GM12892 (cell line): Measurements from ENCODE around the gene MXRA8.
"Not testable (repeated sequence)": the region's sequence is repeated elsewhere in the genome, so short reads cannot be mapped to it uniquely, and the experiment has no call there.

Experiments used
- DNase-seq: peaks from one replicate; pipeline ENCODE4 v3.0.0; 2011; ENCODE audit not compliant: insufficient read length
- FAIRE-seq: peaks from 2 replicates; lab custom pipeline; 2011; peaks lifted over from hg19 to GRCh38; lab: Jason Lieb, UNC
- POLR2A ChIP-seq: IDR thresholded peaks from 2 replicates; pipeline ENCODE4 v1.6.1; 2011; ENCODE audit warnings: low read depth, low read length, control low read depth
- POLR2AphosphoS5 ChIP-seq: IDR thresholded peaks from 2 replicates; pipeline ENCODE4 v1.6.1; 2011; ENCODE audit warnings: low read depth, low read length, control low read depth
- TAF1 ChIP-seq: IDR thresholded peaks from 2 replicates; pipeline ENCODE4 v1.6.1; 2011; ENCODE audit warnings: low read depth, mild to moderate bottlenecking, control low read depth, low read length, borderline replicate concordance

MXRA8 gene

DNA sequence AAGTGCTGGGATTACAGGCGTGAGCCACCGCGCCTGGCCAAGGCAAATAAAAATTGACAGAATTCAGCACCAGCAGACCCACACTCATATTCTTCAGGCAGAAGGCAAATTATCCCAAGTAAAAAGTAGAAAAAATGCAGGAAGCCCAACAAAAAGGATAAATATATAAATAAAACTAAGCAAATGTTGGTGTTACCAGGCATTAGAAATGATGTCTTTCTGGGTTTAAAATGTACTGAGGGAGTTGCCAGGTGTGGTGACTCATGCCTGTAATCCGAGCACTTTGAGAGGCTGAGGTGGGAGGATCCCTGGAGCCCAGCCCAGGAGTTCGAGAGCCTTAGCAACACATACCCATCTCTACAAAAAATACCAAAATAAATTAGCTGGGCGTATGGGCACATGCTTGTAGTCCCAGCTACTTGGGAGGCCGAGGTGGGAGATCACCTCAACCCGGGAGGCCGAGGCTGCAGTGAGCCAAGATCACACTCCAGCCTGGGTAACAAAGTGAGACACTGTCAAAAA lies 40.2 kb downstream of the MXRA8 start:
- DNase-seq: no peak
- no peak for TF ChIP-seq POLR2AphosphoS5
- TF ChIP-seq POLR2A: no peak
- TF ChIP-seq TAF1: no peak

GRCh38 chr1:1317420-1317819 lies 40.9 kb downstream of the MXRA8 start:
- no peak for FAIRE-seq
- DNase-seq: no peak
- TF ChIP-seq POLR2A: no peak
- no peak for TF ChIP-seq POLR2AphosphoS5
- no peak for TF ChIP-seq TAF1

More for the DNA sequence above, 40.2 kb downstream of the MXRA8 start:
- no peak for FAIRE-seq

DNA sequence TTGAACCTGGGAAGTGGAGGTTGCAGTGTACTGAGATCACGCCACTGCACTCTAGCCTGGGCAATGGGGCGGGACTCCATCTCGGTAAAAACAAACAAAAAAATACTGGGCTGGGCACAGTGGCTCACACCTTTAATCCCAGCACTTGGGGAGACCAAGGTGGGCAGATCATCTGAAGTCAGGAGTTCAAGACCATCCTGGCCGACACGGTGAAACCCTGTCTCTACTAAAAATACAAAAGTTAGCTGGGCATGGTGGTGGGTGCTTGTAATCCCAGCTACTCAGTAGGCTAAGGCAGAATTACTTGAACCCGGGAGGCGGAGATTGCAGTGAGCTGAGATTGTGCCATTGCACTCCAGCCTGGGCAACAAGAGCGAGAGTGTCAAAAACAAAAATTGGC lies 42.2 kb downstream of the MXRA8 start:
- FAIRE-seq, DNase-seq: not testable (repeated sequence)

GRCh38 chr1:1315435-1315954 lies 42.9 kb downstream of the MXRA8 start:
- no peak for TF ChIP-seq TAF1
- TF ChIP-seq POLR2A: no peak
- TF ChIP-seq POLR2AphosphoS5: no peak
- FAIRE-seq: no peak
- no peak for DNase-seq

- FAIRE-seq (no peak), DNase-seq (no peak)
- TF ChIP-seq POLR2AphosphoS5: no peak
- TF ChIP-seq TAF1: no peak
- TF ChIP-seq POLR2A: no peak; the same call in none of the 2 replicates
These were observed 43.5 kb downstream of the MXRA8 start for GRCh38 chr1:1314678-1315335.

DNA sequence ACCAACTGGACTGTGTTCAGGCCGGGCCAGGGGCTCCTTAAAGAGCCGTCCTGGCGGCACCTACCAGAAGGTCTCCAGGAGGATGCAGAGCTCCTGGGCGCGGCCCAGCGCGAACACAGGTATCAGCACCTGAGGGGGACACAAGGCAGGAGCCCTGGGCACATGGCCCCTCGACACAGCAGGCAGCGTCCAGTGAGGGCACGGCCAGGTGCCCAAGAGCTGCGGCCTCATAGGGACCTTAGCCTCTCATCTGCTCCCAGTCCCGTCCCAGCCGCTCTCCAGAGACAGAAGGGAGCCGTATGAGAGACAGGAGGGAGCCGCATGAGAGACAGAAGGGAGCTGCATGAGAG lies 44.1 kb downstream of the MXRA8 start:
- TF ChIP-seq POLR2AphosphoS5 (no peak), POLR2A (no peak; the same call in 1 of the 2 replicates), TAF1 (no peak)
- DNase-seq (no peak), FAIRE-seq (no peak)

DNA sequence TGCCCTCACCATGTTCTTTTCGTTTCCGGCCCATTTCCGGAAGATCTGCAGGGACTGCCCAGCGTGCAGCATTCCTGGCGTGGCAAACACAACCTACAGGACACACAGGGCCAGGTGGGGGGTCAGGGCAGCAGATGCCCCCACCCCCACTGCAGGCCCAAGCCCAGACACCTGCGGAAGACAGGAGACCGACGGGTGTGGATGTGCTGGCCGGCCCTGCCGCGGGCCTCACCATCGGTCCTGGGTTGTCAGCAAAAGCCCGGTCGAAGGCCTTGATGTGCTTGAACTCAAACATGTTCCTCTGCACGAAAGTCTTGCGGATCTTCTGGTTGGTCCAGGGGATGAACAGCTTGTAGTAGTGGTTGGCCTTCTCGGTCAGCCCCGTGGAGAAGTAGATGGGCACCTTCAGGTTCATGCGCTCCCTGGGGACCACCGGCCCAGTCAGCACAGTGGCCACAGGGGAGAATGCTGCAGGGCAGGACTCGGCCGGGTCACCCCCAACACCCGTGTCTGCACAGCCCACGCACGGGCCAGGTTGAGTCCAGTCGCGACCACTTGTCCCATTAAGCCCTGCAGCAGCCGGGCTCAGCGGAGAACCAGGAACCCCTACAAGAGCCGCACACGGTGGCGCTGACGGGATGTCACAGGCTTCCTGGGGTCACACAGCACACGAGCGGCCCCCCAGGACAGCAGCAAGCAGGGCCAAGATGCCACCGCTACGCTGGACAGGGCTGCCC lies 44.7 kb downstream of the MXRA8 start:
- DNase-seq (no peak), FAIRE-seq (no peak)
- TF ChIP-seq POLR2AphosphoS5 (no peak), POLR2A (no peak; the same call in 1 of the 2 replicates), TAF1 (no peak)

DNA sequence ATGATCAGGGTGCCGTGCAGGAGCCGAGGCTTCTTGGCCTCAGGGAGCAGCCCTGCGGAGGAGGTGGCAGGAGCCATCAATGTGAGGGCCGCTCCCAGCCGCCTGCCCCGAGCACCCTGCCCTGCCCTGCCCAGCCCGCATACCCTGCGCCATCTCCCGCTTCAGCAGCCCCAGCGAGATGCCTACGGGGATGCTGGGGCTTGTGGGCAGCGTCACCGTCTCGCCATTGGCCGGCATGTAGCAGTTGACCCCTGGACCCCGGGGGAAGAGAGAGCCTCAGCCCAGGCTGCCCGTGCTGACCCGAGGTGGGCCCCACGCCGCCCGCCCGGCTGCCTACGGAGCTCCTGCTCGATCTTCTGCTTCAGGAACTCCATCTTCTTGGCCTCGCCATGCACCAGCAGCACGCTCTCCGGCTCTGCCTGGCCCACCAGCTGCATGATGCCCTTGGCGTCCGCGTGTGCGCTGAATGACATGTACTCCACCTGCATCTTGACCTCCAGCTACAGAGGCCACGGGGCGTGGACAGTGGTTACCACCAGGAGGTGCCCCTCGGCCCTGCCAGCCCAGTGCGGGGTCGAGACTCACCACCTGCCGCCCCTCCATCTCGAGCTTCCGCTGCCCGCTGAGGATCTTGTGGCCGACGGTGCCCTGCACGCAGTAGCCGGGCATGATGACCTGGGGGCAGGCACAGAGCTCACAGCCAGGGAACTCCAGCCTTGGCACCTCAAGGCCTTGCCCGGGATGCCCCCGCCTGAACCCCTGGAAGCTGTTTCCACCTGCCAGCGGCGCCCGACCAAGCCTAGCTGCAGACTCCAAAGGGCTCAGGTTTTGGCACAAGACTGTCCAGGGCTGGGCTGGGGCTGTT lies 45.7 kb downstream of the MXRA8 start:
- no peak for DNase-seq
- no peak for FAIRE-seq
- TF ChIP-seq POLR2AphosphoS5 (no peak; the same call in none of the 2 replicates), TAF1 (no peak), POLR2A (peak; percentile 45; the same call in 1 of the 2 replicates)

DNA sequence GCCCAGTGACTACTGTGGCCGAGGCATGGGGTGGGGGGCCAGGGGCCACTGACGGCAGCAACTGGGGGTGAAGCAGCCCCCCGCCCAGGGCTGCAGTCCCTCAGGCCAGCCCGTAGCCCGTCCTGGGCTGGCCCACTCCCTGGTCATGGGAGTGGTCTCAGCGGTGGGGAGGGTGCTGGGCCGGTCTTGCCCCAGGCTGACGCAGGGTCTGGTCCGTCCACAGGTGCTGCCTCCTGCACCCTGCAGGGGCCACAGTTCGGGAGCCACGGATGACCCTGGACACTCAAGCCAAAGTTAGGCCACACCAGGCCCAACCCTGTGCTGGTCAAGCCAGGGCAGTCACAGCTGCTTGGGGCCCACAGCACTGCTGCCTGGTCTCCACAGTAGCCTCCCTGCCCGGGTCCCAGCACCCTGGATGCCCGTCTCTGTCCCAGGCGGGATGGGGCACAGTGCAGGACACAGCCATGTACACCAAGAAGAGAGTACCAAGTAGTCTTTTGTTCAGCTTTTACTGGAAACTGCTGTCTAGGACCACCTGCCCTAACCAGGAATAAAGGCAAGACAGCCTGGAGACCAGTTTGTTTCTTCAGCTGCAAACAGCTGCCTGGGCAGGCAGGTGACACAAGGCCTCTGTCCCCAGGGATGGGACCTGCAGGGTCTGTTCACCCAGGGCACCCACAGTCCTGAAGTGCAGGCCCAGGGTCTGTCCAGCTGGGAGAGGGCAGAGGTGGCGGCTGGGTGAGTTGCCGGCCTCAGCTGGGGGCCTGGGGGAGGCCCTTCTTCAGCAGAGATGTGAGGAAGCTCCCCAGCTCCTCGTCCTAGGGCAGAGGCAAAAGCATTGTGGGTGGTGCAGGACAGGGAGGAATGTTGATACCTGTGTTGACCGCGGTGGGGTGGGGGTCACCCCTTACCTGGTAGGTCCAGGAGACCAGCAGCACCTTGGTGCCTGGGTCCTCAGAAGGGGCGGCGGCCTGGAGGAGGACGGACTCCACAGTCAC lies 46.9 kb downstream of the MXRA8 start:
- FAIRE-seq (no peak), DNase-seq (no peak)
- TF ChIP-seq POLR2A (peak; percentile 3; the same call in 1 of the 2 replicates), POLR2AphosphoS5 (0 out of 2 replicates have a peak, but pooled peaks have one; percentile 21), TAF1 (no peak)

DNA sequence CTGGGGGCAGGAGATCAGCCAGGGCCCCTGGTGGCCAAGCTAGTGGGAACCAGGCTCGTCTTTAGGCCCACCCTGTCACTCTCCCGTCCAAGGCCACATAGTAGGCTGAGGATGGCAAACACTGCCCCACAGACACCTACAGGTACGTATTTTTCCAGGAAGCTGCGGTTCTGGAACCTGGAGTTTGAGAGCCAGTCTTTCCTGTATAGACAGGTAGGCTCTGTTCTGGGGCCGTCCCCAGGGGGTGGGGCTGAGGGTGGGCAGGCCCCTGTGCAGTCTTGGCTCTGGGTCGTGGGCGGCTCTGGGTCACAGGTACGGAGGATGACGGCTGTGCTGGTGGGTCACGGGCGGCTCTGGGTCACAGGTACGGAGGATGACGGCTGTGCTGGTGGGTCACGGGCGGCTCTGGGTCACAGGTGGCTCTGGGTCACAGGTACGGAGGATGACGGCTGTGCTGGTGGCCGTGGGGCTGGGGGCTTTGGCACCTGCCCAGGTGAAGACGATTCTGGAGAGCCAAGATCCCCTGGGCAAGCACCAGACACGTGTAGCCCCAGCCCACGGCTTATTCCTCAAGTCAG lies 47.8 kb downstream of the MXRA8 start:
- DNase-seq (no peak), FAIRE-seq (no peak)
- TF ChIP-seq POLR2AphosphoS5: no peak
- TF ChIP-seq TAF1: no peak
- no peak for TF ChIP-seq POLR2A

GRCh38 chr1:1310109-1310385 lies 48.3 kb downstream of the MXRA8 start:
- no peak for TF ChIP-seq POLR2A
- no peak for TF ChIP-seq POLR2AphosphoS5
- TF ChIP-seq TAF1: no peak
- no peak for FAIRE-seq

More at GRCh38 chr1:1310109-1310385, 48.3 kb downstream of the MXRA8 start:
- no peak for DNase-seq
